WERI-Rb-1 (cell line): Measurements from ENCODE around the gene CASP5.
A peak's percentile ranks its signal among the peaks of the same experiment; 100 is the strongest.

Experiments
- DNase-seq: peaks from one replicate; pipeline ENCODE4 v3.0.0-alpha.2; 2020
- H3K27ac ChIP-seq: fragments of 250-450 bp; sonication (Bioruptor Pico); 2 replicates; pipeline ENCODE4 v1.5.1; 2020; ENCODE audit warnings: mild to moderate bottlenecking, moderate library complexity
- H3K27me3 ChIP-seq: fragments of 250-450 bp; sonication (Bioruptor Pico); 2 replicates; pipeline ENCODE4 v1.5.1; 2021; ENCODE audit warnings: mild to moderate bottlenecking, low read depth, moderate library complexity; ENCODE audit not compliant: insufficient read depth, severe bottlenecking
- H3K36me3 ChIP-seq: fragments of 250-450 bp; sonication (Bioruptor Pico); 2 replicates; pipeline ENCODE4 v1.5.1; 2020; ENCODE audit warnings: mild to moderate bottlenecking, moderate library complexity
- H3K4me3 ChIP-seq: 2 replicates; pipeline ENCODE4 v1.5.1; 2011; ENCODE audit warnings: low read depth, mild to moderate bottlenecking, control low read depth, low read length
- H3K9me3 ChIP-seq: fragments of 250-450 bp; sonication (Bioruptor Pico); 2 replicates; pipeline ENCODE4 v1.5.1; 2021; ENCODE audit warnings: mild to moderate bottlenecking, moderate library complexity; ENCODE audit not compliant: severe bottlenecking
- TF ChIP-seq, protein P1 (sequence below): IDR thresholded peaks from 2 replicates; pipeline ENCODE4 v1.5.1; 2011; ENCODE audit warnings: low read depth, mild to moderate bottlenecking, control low read depth, inconsistent platforms, low read length

CASP5 gene

DNA sequence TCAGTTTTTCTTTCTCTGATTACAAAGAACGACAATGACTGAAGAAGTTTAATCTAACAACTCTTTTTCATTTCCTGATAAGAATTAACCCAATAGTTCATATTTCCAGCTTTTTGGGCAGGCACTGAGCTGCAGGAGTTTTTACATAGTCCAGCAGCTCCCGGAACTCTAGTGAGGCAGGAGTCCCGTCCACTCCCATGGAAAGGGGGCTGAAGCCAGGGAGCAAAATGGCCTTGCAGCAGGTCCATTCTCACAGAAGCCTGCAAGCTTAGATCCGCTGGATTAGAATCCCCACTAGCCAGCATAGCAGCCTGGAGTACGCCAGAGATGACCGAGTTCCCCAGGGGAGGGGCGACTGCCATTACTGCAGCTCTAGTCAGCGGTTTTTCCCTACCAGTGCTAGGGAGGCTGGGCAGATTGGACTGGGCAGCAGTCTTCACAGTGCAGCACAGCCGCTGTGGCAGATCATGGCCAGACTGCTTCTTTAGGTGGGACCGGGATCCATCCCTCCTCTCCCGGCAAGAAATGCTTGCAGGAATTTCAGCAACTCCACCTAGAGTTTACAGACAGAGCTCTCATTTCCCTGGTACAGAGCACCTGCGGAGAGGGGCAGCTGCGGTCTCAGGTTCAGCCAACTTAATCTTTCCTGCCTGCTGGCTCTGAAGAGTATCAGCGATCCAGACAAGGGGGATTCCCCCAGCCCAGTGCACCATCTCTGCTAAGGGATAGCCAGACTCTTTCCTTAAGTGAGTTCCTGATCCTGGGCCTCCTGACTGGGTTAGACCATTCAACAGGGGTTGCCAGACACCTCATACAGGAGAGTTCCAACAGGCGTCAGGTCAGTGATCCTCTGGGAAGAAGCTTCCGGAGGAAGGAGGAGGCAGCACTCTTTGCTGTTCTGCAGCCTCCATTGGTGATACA is 53.9 kb downstream of the CASP5 start:
- H3K9me3 ChIP-seq, result no peaks in the 10 kb centered on the region
- H3K27ac ChIP-seq, result no peak overlapping the region; the same call in 1 of the 2 replicates
- H3K36me3 ChIP-seq, result no peaks in the 10 kb centered on the region
- peak overlapping the region; percentile 33 for H3K4me3 ChIP-seq
- no peaks in the 10 kb centered on the region for H3K27me3 ChIP-seq
- DNase-seq, result peak; percentile 59
- TF ChIP-seq, protein P1, sequence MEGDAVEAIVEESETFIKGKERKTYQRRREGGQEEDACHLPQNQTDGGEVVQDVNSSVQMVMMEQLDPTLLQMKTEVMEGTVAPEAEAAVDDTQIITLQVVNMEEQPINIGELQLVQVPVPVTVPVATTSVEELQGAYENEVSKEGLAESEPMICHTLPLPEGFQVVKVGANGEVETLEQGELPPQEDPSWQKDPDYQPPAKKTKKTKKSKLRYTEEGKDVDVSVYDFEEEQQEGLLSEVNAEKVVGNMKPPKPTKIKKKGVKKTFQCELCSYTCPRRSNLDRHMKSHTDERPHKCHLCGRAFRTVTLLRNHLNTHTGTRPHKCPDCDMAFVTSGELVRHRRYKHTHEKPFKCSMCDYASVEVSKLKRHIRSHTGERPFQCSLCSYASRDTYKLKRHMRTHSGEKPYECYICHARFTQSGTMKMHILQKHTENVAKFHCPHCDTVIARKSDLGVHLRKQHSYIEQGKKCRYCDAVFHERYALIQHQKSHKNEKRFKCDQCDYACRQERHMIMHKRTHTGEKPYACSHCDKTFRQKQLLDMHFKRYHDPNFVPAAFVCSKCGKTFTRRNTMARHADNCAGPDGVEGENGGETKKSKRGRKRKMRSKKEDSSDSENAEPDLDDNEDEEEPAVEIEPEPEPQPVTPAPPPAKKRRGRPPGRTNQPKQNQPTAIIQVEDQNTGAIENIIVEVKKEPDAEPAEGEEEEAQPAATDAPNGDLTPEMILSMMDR, result no peak

DNA sequence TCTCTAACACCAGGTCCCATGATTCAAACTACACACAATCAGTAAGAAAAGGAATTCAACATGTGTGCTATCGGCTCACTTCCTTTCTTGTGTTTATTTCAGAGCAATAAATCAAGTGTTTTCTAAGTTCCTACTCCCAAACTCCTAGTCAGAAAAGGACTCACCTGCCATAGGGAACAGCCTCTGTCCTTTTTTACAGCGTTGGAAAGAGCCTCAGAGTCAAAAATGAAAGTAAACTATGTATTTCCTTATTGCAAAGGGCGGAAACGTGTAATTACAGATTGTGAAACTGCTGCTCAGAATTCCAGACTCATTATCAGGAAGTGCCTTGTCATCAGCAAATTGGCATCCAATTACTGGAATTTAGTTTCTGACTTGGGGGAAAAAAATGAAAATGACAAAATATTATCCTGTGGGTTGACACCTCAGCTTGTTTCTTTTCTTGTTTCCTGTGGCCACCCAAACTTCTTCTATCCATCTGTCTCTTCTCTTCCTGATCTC is 54.6 kb downstream of the CASP5 start, which contains the start of gene CASP4:
TSS of gene CASP4 (minus strand) at position 220 of the 501 bp plus-strand sequence. CDS start at position 171, 49 bp downstream.
- no peaks in the 10 kb centered on the region for H3K27me3 ChIP-seq
- peak within 1 kb of the TSS; percentile 33 for H3K4me3 ChIP-seq
- H3K27ac ChIP-seq, result no peak within 1 kb of the TSS; the same call in 1 of the 2 replicates
- no peaks in the 10 kb centered on the region for H3K9me3 ChIP-seq
- DNase-seq, result no peak
- H3K36me3 ChIP-seq, result no peaks in the 10 kb centered on the region
- TF ChIP-seq, protein P1, result no peak

DNA sequence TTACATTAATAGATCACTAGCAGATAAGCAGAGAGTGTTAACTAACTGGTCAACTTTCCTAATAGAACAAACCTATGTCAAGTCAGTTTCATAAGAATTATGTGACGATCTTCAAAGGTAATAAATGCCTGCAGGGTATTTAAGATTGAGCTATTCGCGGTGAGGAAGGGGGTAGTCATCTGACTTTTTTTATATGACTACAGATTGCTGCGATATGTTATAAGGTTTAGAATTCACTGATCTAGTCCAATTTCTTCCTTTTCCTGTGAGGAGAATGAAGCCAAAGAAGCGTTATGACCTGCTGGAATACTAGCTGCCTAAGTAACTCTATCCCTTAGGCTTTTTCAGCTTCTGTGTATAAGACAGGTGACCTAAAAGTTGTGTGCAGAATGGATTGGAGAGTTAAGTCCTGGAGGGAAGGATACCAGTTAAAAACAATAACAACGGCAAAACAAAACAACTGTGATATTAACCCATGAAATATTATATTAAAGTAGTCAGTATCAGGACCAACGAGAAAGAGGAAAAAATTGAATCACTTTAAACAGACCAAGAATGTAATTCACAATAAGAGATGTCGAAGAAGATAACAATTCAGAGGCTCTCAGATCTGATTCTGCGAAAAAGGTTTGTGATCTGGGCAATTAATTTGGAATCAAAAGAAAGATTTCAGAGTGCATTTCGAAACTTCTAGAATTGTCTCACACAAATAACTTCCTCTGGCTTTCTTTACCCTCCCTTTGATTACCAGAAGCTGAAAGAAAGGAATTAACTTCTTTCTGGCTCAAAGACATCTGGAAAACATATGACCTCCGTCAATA is 55.2 kb downstream of the CASP5 start:
- no peaks in the 10 kb centered on the region for H3K9me3 ChIP-seq
- H3K36me3 ChIP-seq, result no peaks in the 10 kb centered on the region
- no peak overlapping the region for H3K4me3 ChIP-seq
- no peaks in the 10 kb centered on the region for H3K27me3 ChIP-seq
- no peak for DNase-seq
- TF ChIP-seq, protein P1, result no peak
- H3K27ac ChIP-seq, result no peak overlapping the region

DNA sequence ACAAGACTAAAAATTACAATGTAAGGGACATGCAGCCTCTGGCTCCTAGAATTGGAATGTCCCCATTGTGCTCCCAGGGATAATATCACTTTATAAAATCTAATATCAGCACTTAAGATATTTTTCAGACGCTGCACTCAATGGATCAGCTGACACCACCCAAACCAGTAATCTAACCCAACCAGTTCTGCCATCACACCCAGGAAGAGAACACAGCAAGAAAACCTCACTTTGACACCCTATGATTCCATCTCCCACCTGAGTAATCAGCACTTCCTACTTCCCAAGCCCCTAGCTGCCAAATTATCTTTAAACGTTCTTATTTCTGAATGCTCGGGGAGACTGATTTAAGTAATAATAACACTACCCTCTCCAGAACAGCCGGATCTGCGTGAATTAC is 57.2 kb downstream of the CASP5 start:
- TF ChIP-seq, protein P1, result no peak
- H3K4me3 ChIP-seq, result no peak overlapping the region
- no peak for DNase-seq
- H3K27me3 ChIP-seq, result no peaks in the 10 kb centered on the region
- no peak overlapping the region for H3K27ac ChIP-seq
- H3K36me3 ChIP-seq, result no peaks in the 10 kb centered on the region
- H3K9me3 ChIP-seq, result no peaks in the 10 kb centered on the region

DNA sequence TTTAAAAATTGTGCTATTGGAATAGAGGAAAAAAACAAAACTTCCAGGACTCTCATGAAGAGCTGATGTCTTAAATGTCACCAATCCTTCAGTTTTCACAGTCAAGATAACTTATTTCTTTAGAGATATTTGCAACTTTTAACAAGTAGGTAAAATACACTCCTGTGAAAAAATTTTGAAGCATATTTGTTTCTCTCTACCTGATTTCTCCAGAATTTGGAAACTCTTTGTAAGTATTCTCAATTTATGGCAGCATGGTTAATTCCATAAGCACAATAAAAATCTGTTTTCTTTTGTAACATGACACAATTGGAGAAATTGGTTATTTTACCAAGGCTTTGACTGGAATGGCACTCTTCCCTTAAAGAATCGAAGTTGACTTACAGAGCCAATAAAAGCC is 58.7 kb downstream of the CASP5 start:
- Histone ChIP-seq H3K27ac (no peak overlapping the region), H3K4me3 (no peak overlapping the region), H3K27me3 (no peaks in the 10 kb centered on the region), H3K9me3 (no peaks in the 10 kb centered on the region), H3K36me3 (no peaks in the 10 kb centered on the region)
- DNase-seq, result no peak
- TF ChIP-seq, protein P1, result no peak
